Spleen (tissue), 7 donors: ENCODE data around the gene VPS4A.

Experiments used
- CTCF ChIP-seq, 11 experiments: fragments of 200-600 bp in 7 of 11; fragments of 450-650 bp in 4 of 11; sonication (generic) in 4 of 11; IDR thresholded peaks in 8 of 11; conservative IDR thresholded peaks in 3 of 11; 1 replicate in 7 of 11; 2 replicates in 4 of 11; pipeline versions ENCODE4 v1.4.0 to v1.8.0; 2016 to 2021; ENCODE audit warnings: antibody characterized with exemption in 11 of 11, inconsistent platforms in 4 of 11, mild to moderate bottlenecking in 1 of 11
- POLR2A ChIP-seq, 3 donors: fragments of 450-650 bp; IDR thresholded peaks; one replicate each; pipeline ENCODE4 v1.5.1; 2017; ENCODE audit warnings: antibody characterized with exemption in 3 of 3, mild to moderate bottlenecking in 1 of 3
- POLR2AphosphoS5 ChIP-seq, 3 donors: sonication (generic); formaldehyde crosslinking; IDR thresholded peaks; one replicate each; pipeline ENCODE4 v1.5.1; 2017; ENCODE audit warnings: antibody characterized with exemption in 3 of 3
- donor health status: DM: no; HTN: no; CAD: no; lungs with moderate emphysema.
- donor health status: DM: no; HTN: no; CAD: no.
- donor health status: DM: no; HTN: no; CAD: no.

DNA sequence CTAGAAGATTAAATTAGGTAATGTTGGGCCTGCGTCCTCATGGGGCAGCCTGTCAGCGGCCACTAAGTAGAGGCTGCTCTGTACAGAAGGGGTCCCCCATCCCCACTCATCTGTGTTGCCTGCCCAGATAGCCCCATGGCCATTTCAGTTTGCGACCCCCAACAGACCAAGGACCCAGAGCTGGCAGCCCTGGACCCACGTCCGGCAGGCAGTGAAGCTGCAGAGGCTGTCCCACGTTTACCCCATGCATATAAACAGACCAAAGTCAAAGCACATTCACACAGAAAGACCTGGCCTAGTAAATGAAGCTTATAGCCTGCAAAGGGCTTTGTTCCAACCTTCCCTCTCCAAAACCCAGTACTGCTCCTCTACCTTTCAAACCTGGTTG is 14.6 kb downstream of the VPS4A start:
- TF ChIP-seq CTCF (IDR thresholded peaks at IDR 0.05 in 8 of 11, conservative IDR thresholded peaks at IDR 0.05 in 3 of 11), result no peak
- peak in 2 of 3 donors; percentile 12 to 20 for TF ChIP-seq POLR2AphosphoS5 (IDR thresholded peaks at IDR 0.05)
- no peak for TF ChIP-seq POLR2A (IDR thresholded peaks at IDR 0.05)
